HFF-Myc (cell line): ENCODE results near the gene EAF1.
"Not testable (repeated sequence)": the region's sequence is repeated elsewhere in the genome, so short reads cannot be mapped to it uniquely, and the experiment has no call there.

ENCODE experiments used
- DNase-seq: peaks from one replicate; pipeline ENCODE4 v3.0.0-alpha.2; 2011; ENCODE audit warnings: low read depth; ENCODE audit errors: extremely low read depth
- H3K4me3 ChIP-seq: replicated peaks from 2 replicates; pipeline ENCODE4 v1.5.1; 2011; ENCODE audit warnings: low read depth, mild to moderate bottlenecking, control low read depth, low read length
- TF ChIP-seq, protein P1 (sequence below): IDR thresholded peaks from 2 replicates; pipeline ENCODE4 v1.5.1; 2012; ENCODE audit warnings: mild to moderate bottlenecking, low read depth, low read length, control low read depth; ENCODE audit errors: missing control alignments

The EAF1 gene

DNA sequence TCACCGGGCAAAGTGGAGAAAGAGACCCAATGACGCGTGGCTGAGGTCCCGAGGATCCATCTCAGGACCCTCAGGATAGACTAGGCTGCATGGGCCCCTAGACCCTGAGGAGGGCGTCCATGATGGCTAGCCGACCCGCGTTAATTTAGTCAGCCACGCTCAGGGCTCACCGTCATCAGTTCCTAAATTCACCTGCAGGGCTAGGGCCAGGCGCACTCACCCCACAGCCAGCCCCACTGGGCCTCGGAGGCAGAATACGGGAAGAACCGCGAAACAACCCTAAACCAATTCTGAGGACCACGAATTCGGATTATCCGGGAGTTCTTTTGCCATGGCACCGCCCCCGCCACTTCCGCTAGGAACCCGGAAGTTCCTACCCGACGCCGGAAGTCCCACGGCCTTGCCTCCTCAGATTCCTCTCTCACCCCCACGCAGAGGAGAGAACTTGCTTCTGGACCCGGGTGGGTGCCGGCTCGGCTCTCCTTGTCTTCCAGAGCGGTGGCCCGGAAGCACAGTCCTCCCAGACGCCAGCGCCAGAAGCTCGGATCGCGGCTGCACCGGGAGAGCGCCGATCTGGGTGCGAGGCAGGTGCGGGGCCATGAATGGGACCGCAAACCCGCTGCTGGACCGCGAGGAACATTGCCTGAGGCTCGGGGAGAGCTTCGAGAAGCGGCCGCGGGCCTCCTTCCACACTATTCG, at the start of gene EAF1, which contains the start of gene METTL6:
EAF1 (plus strand) TSS at position 417 of the 699 bp plus-strand sequence; CDS start at position 599, 182 bp downstream.
METTL6 (minus strand) TSS at position 363 of the 699 bp plus-strand sequence. CDS start 1,033 bp downstream, outside the sequence.
- DNase-seq = peak; percentile 22
- peak within 1 kb of the TSS; percentile 96 for H3K4me3 ChIP-seq
- TF ChIP-seq, protein P1, sequence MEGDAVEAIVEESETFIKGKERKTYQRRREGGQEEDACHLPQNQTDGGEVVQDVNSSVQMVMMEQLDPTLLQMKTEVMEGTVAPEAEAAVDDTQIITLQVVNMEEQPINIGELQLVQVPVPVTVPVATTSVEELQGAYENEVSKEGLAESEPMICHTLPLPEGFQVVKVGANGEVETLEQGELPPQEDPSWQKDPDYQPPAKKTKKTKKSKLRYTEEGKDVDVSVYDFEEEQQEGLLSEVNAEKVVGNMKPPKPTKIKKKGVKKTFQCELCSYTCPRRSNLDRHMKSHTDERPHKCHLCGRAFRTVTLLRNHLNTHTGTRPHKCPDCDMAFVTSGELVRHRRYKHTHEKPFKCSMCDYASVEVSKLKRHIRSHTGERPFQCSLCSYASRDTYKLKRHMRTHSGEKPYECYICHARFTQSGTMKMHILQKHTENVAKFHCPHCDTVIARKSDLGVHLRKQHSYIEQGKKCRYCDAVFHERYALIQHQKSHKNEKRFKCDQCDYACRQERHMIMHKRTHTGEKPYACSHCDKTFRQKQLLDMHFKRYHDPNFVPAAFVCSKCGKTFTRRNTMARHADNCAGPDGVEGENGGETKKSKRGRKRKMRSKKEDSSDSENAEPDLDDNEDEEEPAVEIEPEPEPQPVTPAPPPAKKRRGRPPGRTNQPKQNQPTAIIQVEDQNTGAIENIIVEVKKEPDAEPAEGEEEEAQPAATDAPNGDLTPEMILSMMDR = no peak

- TF ChIP-seq, protein P1 = peak; percentile 90
- peak; percentile 91 for DNase-seq
- no peak overlapping the region for H3K4me3 ChIP-seq
Measured at GRCh38 chr3:15377961-15378791, 49.2 kb upstream of the EAF1 start.

DNA sequence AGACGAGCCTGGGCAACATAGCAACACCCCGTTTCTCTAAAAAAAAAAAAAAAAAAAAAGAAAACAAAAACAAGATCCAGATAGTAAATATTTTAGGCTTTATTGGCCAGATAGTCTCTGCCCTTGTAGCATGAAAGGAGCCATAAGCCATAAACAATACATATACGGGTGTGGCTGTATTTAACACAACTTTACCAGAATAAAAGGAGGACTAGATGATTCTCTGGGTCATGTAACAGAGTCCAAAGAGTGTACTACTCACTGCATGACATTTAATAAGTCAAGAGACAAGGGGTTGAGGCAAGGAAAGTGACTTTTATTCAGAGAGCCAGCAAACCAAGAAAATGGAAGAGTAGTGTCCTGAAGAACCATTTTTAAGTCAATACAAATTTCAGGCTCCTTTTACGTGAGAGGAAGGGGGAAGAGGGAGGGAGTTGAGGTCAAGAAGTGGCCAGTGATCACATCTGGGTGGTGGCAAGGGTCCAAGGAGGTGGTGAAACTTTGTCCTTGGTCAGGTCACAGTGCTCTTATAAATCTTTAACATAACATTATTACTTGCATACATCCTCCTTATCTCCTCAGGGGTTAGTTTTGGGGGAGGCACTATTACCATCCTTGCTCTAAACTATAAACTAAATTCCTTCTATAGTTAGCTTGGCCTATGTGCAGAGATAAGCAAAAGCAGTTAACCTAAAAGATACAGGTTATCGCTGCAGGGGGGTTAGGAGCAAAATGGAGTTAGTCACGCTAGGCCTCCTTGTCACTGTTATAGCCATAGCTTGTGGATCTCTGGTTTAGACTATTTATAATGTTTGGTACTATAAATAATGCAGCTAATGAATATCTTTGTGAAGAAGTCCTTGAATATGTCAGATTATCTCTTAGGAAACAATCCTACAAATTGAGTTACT, 46.2 kb upstream of the EAF1 start:
- no peak for DNase-seq
- no peak overlapping the region for H3K4me3 ChIP-seq
- TF ChIP-seq, protein P1 = no peak

- TF ChIP-seq, protein P1 = no peak
- no peak overlapping the region for H3K4me3 ChIP-seq
- no peak for DNase-seq
Measured at GRCh38 chr3:15382405-15382923, 44.9 kb upstream of the EAF1 start.

- no peak for DNase-seq
- no peak overlapping the region for H3K4me3 ChIP-seq
- TF ChIP-seq, protein P1 = no peak
Measured at GRCh38 chr3:15384510-15385237, 42.7 kb upstream of the EAF1 start.

- not testable (repeated sequence) for H3K4me3 ChIP-seq, DNase-seq
Measured at GRCh38 chr3:15385238-15385695, 42.1 kb upstream of the EAF1 start.
